HG02623 (cell line): ENCODE results near the gene CCL18.
"Not testable (repeated sequence)": the region's sequence is repeated elsewhere in the genome, so short reads cannot be mapped to it uniquely, and the experiment has no call there.

Experiments
- ATAC-seq: cut with Tn5 transposase; IDR thresholded peaks from one replicate; pipeline ENCODE4 v1.9.1; 2021; ENCODE audit warnings: moderate library complexity; ENCODE audit not compliant: unreplicated experiment

The CCL18 gene

GRCh38 chr17:36070427-36070826 is 6.4 kb downstream of the CCL18 start:
- ATAC-seq, result no peak

- no peak for ATAC-seq
Observed at GRCh38 chr17:36071751-36072150, 7.7 kb downstream of the CCL18 start.

- no peak for ATAC-seq
Observed at GRCh38 chr17:36072431-36073121, 8.5 kb downstream of the CCL18 start.

GRCh38 chr17:36074365-36074764 is 10.3 kb downstream of the CCL18 start:
- no peak for ATAC-seq

GRCh38 chr17:36081681-36082471 is 17.8 kb downstream of the CCL18 start:
- not testable (repeated sequence) for ATAC-seq

GRCh38 chr17:36082482-36083120 is 18.5 kb downstream of the CCL18 start:
- ATAC-seq, result peak; percentile 58

GRCh38 chr17:36083691-36084090 is 19.6 kb downstream of the CCL18 start:
- not testable (repeated sequence) for ATAC-seq

- no peak for ATAC-seq
Observed at GRCh38 chr17:36085765-36086164, 21.7 kb downstream of the CCL18 start.

GRCh38 chr17:36086791-36087190 is 22.7 kb downstream of the CCL18 start:
- ATAC-seq, result no peak

- not testable (repeated sequence) for ATAC-seq
Observed at GRCh38 chr17:36087471-36087870, 23.4 kb downstream of the CCL18 start.

- ATAC-seq, result not testable (repeated sequence)
Observed at GRCh38 chr17:36087897-36088572, 24.0 kb downstream of the CCL18 start.

GRCh38 chr17:36088670-36089338 is 24.7 kb downstream of the CCL18 start:
- ATAC-seq, result no peak

- no peak for ATAC-seq
Observed at GRCh38 chr17:36089339-36089865, 25.3 kb downstream of the CCL18 start.

- ATAC-seq, result peak; percentile 62
Observed at GRCh38 chr17:36089888-36090836, 26.1 kb downstream of the CCL18 start, which contains the start of gene CCL3. TSS of gene CCL3 (minus strand) at chr17:36090143. CDS start at chr17:36090058, 85 bp downstream.

GRCh38 chr17:36092230-36092629 is 28.2 kb downstream of the CCL18 start:
- ATAC-seq, result no peak

- ATAC-seq, result not testable (repeated sequence)
Observed at GRCh38 chr17:36092715-36093114, 28.6 kb downstream of the CCL18 start.

GRCh38 chr17:36094232-36094631 is 30.2 kb downstream of the CCL18 start:
- ATAC-seq, result no peak

- ATAC-seq, result no peak
Observed at GRCh38 chr17:36094746-36095145, 30.7 kb downstream of the CCL18 start.

GRCh38 chr17:36095992-36096391 is 31.9 kb downstream of the CCL18 start:
- no peak for ATAC-seq
